HG02623 (cell line): ENCODE measurements around the gene EIF3A.

Experiments
- ATAC-seq: cut with Tn5 transposase; IDR thresholded peaks from one replicate; pipeline ENCODE4 v1.9.1; 2021; ENCODE audit warnings: moderate library complexity; ENCODE audit not compliant: unreplicated experiment

Gene EIF3A

GRCh38 chr10:119006451-119007210, 74.0 kb downstream of the EIF3A start:
- no peak for ATAC-seq

GRCh38 chr10:119005362-119006043, 75.1 kb downstream of the EIF3A start:
- no peak for ATAC-seq

GRCh38 chr10:119003572-119004289, 76.9 kb downstream of the EIF3A start:
- no peak for ATAC-seq

- ATAC-seq: no peak
Observed at GRCh38 chr10:119001717-119002500, 78.7 kb downstream of the EIF3A start.

GRCh38 chr10:118998183-118998582, 82.4 kb downstream of the EIF3A start:
- ATAC-seq: no peak

GRCh38 chr10:118997379-118997778, 83.2 kb downstream of the EIF3A start:
- no peak for ATAC-seq

GRCh38 chr10:118995739-118996138, 84.9 kb downstream of the EIF3A start:
- no peak for ATAC-seq

- no peak for ATAC-seq
Observed at GRCh38 chr10:118994321-118994720, 86.3 kb downstream of the EIF3A start.

- no peak for ATAC-seq
Observed at GRCh38 chr10:118993214-118993613, 87.4 kb downstream of the EIF3A start.

- ATAC-seq: no peak
Observed at GRCh38 chr10:118992496-118992895, 88.1 kb downstream of the EIF3A start.

- ATAC-seq: no peak
Observed at GRCh38 chr10:118990326-118990725, 90.3 kb downstream of the EIF3A start.

GRCh38 chr10:118986815-118987790, 93.5 kb downstream of the EIF3A start:
- ATAC-seq: peak; percentile 81

GRCh38 chr10:118985576-118985975, 95.0 kb downstream of the EIF3A start:
- ATAC-seq: no peak
